Parathyroid adenoma (tissue), 2 donors: ENCODE measurements around the gene KRTAP5-2.
"Not testable (repeated sequence)": the region's sequence is repeated elsewhere in the genome, so short reads cannot be mapped to it uniquely, and the experiment has no call there.

Source experiments
- H2AFZ ChIP-seq: fragments of 300-600 bp; sonication (generic); one replicate; pipeline ENCODE4 v1.7.0; 2017; ENCODE audit warnings: antibody characterized with exemption, mild to moderate bottlenecking
- H3K27ac ChIP-seq: fragments of 300-600 bp; sonication (generic); one replicate; pipeline ENCODE4 v1.7.0; 2017
- H3K27me3 ChIP-seq: fragments of 300-600 bp; sonication (generic); one replicate; pipeline ENCODE4 v1.7.0; 2017; ENCODE audit warnings: low read length; ENCODE audit not compliant: control insufficient read depth, insufficient read depth
- H3K36me3 ChIP-seq: fragments of 300-600 bp; sonication (generic); one replicate; pipeline ENCODE4 v1.7.0; 2017; ENCODE audit warnings: low read length; ENCODE audit not compliant: control insufficient read depth, insufficient read depth
- H3K4me1 ChIP-seq: fragments of 300-600 bp; sonication (generic); one replicate; pipeline ENCODE4 v1.7.0; 2017; ENCODE audit warnings: control low read depth
- H3K4me2 ChIP-seq: fragments of 300-600 bp; sonication (generic); one replicate; pipeline ENCODE4 v1.7.0; 2017; ENCODE audit warnings: low read length
- H3K4me3 ChIP-seq: fragments of 300-600 bp; sonication (generic); one replicate; pipeline ENCODE4 v1.7.0; 2017; ENCODE audit warnings: low read depth, low read length
- H3K79me2 ChIP-seq: fragments of 300-600 bp; sonication (generic); one replicate; pipeline ENCODE4 v1.7.0; 2017; ENCODE audit warnings: control low read depth
- H3K9ac ChIP-seq: fragments of 300-600 bp; sonication (generic); one replicate; pipeline ENCODE4 v1.7.0; 2017; ENCODE audit warnings: mild to moderate bottlenecking
- H3K9me3 ChIP-seq: fragments of 300-600 bp; sonication (generic); one replicate; pipeline ENCODE4 v1.7.0; 2017; ENCODE audit warnings: low read length; ENCODE audit not compliant: control insufficient read depth
- CTCF ChIP-seq: fragments of 300-600 bp; sonication (generic); IDR thresholded peaks from one replicate; pipeline ENCODE4 v1.7.0; 2017; ENCODE audit warnings: antibody characterized with exemption, mild to moderate bottlenecking
- donor health status: primary hyperparathyroidism.

The KRTAP5-2 gene

DNA sequence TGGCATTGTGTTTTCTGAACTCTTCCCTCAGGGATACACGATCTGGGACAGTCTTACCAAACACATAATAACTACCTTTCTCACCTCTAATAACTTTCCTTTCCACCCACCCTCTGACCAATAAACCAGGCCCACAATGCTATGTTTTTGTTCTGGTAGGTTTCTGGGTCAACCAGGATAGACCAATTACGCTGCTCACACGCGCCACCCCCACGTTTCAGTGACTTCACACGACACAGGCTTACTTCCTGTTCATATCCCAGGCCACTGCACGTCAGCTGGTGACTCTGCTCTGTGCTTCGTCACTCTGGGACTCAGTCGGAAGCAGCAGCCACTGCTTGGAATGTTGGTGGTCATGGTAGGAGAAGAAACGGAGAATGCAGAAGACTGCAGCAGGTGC lies 21.4 kb upstream of the KRTAP5-2 start:
- Histone ChIP-seq H3K4me1 (no peaks in the 10 kb centered on the region), H3K4me3 (no peak overlapping the region), H3K9ac (no peak overlapping the region), H3K27me3 (no peaks in the 10 kb centered on the region), H3K4me2 (no peak overlapping the region), H2AFZ (no peak overlapping the region), H3K9me3 (no peaks in the 10 kb centered on the region), H3K27ac (no peak overlapping the region), H3K36me3 (no peaks in the 10 kb centered on the region), H3K79me2 (no peaks in the 10 kb centered on the region)
- no peak for TF ChIP-seq CTCF

DNA sequence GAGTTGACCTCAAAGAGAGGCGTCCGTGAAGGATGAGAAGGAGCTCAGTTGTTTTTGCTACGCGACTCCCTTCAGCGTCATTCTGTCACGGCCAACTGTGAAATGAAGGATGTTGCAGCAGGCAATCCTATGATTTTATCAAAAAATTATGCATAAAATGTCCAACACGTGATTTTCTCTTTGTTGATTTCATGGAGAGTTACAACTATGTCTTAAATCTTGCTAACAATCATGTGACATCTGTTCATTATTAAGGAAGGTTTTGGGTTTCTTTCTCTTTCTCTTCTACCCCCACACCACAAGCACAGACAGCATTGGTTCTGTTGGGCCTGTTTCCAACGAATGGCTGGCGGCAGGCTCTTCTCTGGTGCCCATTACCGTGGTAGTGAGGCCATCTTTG lies 20.1 kb upstream of the KRTAP5-2 start:
- no peak overlapping the region for H3K9ac ChIP-seq
- H3K79me2 ChIP-seq, result no peaks in the 10 kb centered on the region
- no peaks in the 10 kb centered on the region for H3K27me3 ChIP-seq
- no peak overlapping the region for H3K27ac ChIP-seq
- H3K36me3 ChIP-seq, result no peaks in the 10 kb centered on the region
- H3K4me2 ChIP-seq, result no peak overlapping the region
- no peaks in the 10 kb centered on the region for H3K9me3 ChIP-seq
- H3K4me3 ChIP-seq, result no peak overlapping the region
- TF ChIP-seq CTCF, result no peak
- H2AFZ ChIP-seq, result no peak overlapping the region
- no peaks in the 10 kb centered on the region for H3K4me1 ChIP-seq

- H3K79me2 ChIP-seq, result no peaks in the 10 kb centered on the region
- H3K9me3 ChIP-seq, result no peaks in the 10 kb centered on the region
- no peak within 1 kb of the TSS for H3K9ac ChIP-seq
- no peak within 1 kb of the TSS for H3K27ac ChIP-seq
- no peak within 1 kb of the TSS for H3K4me3 ChIP-seq
- no peak for TF ChIP-seq CTCF
- H3K4me2 ChIP-seq, result no peak within 1 kb of the TSS
- no peaks in the 10 kb centered on the region for H3K27me3 ChIP-seq
- no peaks in the 10 kb centered on the region for H3K36me3 ChIP-seq
- H2AFZ ChIP-seq, result no peak within 1 kb of the TSS
- no peaks in the 10 kb centered on the region for H3K4me1 ChIP-seq
These were observed 10.3 kb upstream of the KRTAP5-2 start, which contains the start of gene KRTAP5-3 for GRCh38 chr11:1608363-1608762. KRTAP5-3 (minus strand) TSS chr11:1608463; CDS start chr11:1608385, 78 bp downstream.

DNA sequence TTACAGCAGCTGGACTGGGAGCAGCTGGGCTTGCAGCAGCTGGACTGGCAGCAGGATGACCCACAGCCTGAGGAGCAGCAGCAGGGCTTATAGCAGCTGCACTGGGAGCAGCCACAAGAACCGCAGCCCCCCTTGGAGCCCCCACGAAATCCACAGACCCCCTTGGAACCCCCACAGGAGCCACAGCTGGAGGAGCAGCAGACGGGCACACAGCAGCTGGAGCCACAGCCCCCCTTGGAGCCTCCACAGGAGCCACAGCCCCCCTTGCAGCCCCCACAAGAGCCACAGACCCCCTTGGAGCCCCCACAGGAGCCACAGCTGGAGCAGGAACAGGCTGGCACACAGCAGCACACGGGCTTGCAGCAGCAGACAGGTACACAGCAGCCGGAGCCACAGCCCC lies 9.8 kb upstream of the KRTAP5-2 start:
- H3K4me3 ChIP-seq, H3K4me2 ChIP-seq, H2AFZ ChIP-seq, H3K79me2 ChIP-seq, H3K27me3 ChIP-seq, H3K4me1 ChIP-seq, H3K27ac ChIP-seq, H3K9ac ChIP-seq, H3K36me3 ChIP-seq, H3K9me3 ChIP-seq: not testable (repeated sequence)

DNA sequence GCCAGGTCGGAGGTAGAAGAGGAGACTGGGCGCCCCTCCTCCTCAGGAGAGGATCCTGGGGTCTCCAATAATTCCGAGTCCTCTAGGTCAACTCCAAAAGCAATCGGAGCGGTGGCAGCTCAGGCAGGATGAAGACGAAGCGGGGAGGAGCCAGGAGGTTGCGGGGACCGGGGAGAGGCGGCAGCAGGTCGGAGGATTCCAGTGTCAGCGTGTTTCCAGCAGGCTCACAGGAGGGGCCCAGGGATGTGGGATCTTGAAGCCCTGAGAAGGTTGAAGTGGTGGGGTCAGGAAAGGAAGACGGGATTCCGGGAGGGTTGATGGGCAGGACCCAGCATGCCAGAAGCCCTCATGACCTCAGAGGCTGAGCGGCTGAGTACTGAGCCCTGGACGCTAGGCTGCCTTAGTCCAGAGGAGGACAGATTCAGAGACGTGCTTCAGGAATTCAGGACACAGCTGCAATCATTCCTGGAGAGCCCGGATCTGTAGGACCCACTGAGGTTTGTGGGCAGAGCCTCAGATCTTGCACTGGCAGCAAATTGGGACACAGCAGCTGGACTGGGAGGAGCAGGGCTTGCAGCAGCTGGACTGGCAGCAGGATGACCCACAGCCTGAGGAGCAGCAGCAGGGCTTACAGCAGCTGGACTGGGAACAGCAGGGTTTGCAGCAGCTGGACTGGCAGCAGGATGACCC lies 9.2 kb upstream of the KRTAP5-2 start:
- not testable (repeated sequence) for H3K4me1 ChIP-seq, H3K36me3 ChIP-seq, H2AFZ ChIP-seq, H3K27ac ChIP-seq, H3K4me3 ChIP-seq, H3K79me2 ChIP-seq, H3K27me3 ChIP-seq, H3K9me3 ChIP-seq, H3K9ac ChIP-seq, H3K4me2 ChIP-seq

DNA sequence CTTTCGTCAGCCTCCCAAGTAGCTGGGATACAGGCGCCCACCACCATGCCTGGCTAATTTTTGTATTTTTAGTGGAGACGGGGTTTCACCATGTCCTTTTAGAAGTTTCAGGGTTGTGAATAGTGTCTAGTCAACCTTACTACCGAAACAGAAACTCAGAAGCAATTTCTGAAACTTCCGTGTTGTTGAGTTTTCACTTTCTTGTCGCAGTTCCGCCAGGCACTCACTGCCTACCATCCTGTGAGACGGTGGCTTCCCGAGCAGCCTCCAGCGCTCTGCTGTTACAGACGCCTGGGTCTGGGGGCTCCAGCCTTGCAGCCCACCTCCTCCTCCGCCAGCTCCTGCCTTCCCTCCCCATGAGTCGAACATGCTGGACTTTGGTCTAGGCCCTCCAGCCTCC lies 7.8 kb upstream of the KRTAP5-2 start:
- not testable (repeated sequence) for H3K9me3 ChIP-seq, H3K27ac ChIP-seq, H3K4me3 ChIP-seq, H3K9ac ChIP-seq, H2AFZ ChIP-seq, H3K27me3 ChIP-seq, H3K79me2 ChIP-seq, H3K4me2 ChIP-seq, H3K36me3 ChIP-seq, H3K4me1 ChIP-seq
